ENCODE measurements around the gene VPS16. TPM values are rescaled to one million over a fixed set of nuclear protein-coding genes. Genes with fewer than 3 reads are reported as not detected.
"Not testable (repeated sequence)": the region's sequence is repeated elsewhere in the genome, so short reads cannot be mapped to it uniquely, and the experiment has no call there.

The VPS16 gene
- total RNA-seq, 1 donor from 2014 or later, result 35.8 TPM

- intact Hi-C loops (cut with DNase I), result no loop called here
- H3K27me3 ChIP-seq (ENCODE audit: low read depth), result peaks cover 79% of the 10 kb centered on the region
- TF ChIP-seq CTCF (IDR thresholded peaks at IDR 0.05), result no peak
- peaks cover 15% of the 10 kb centered on the region for H3K4me1 ChIP-seq
- no peak overlapping the region for H3K27ac ChIP-seq
- DNase-seq, result no peak
- H3K9me3 ChIP-seq, result no peaks in the 10 kb centered on the region
- peak; percentile 33 to 48 for ATAC-seq
- no peaks in the 10 kb centered on the region for H3K36me3 ChIP-seq
- H3K4me3 ChIP-seq, result no peak overlapping the region
These were observed 35.5 kb upstream of the VPS16 start for GRCh38 chr20:2804852-2805688.

- ATAC-seq (peak in 1 of 2 donors; percentile 36), DNase-seq (no peak)
- H3K9me3 ChIP-seq, result no peaks in the 10 kb centered on the region
- intact Hi-C loops (cut with DNase I), result no loop called here
- peaks cover 8% of the 10 kb centered on the region for H3K4me1 ChIP-seq
- H3K36me3 ChIP-seq, result no peaks in the 10 kb centered on the region
- no peak overlapping the region for H3K4me3 ChIP-seq
- no peak for TF ChIP-seq CTCF (IDR thresholded peaks at IDR 0.05)
- peaks cover 71% of the 10 kb centered on the region for H3K27me3 ChIP-seq (ENCODE audit: low read depth)
- no peak overlapping the region for H3K27ac ChIP-seq
These were observed 34.7 kb upstream of the VPS16 start for GRCh38 chr20:2805689-2806350.

GRCh38 chr20:2806351-2806701 lies 34.2 kb upstream of the VPS16 start:
- no peaks in the 10 kb centered on the region for H3K9me3 ChIP-seq
- no peak for TF ChIP-seq CTCF (IDR thresholded peaks at IDR 0.05)
- H3K27ac ChIP-seq, result no peak overlapping the region
- intact Hi-C loops (cut with DNase I), result no loop called here
- DNase-seq (no peak), ATAC-seq (no peak)
- no peak overlapping the region for H3K4me3 ChIP-seq
- H3K27me3 ChIP-seq (ENCODE audit: low read depth), result peaks cover 66% of the 10 kb centered on the region
- H3K4me1 ChIP-seq, result peaks cover 2% of the 10 kb centered on the region
- H3K36me3 ChIP-seq, result no peaks in the 10 kb centered on the region

GRCh38 chr20:2807019-2807418 lies 33.5 kb upstream of the VPS16 start:
- Histone ChIP-seq H3K27ac (no peak overlapping the region), H3K9me3 (no peaks in the 10 kb centered on the region), H3K27me3 (ENCODE audit: low read depth) (peaks cover 59% of the 10 kb centered on the region), H3K4me3 (no peak overlapping the region), H3K36me3 (no peaks in the 10 kb centered on the region), H3K4me1 (no peaks in the 10 kb centered on the region)
- DNase-seq (no peak), ATAC-seq (peak in 1 of 2 donors; percentile 17)
- TF ChIP-seq CTCF (IDR thresholded peaks at IDR 0.05), result no peak
- intact Hi-C loops (cut with DNase I), result no loop called here

DNA sequence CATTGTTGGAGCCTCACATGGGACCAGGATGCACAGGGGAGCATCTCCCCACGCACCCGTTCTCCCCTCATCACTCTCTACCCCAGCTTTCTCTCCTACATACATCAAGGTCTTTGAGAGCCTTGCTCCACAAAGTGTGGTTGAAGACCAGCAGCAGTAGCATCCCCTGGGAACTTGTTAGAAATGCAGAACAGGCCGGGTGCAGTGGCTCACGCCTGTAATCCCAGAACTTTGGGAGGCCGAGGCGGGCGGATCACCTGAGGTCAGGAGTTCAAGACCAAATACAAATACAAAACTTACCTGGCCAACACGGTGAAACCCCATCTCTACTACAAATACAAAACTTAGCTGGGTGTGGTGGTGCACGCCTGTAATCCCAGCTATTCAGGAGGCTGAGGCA lies 32.6 kb upstream of the VPS16 start:
- peaks cover 50% of the 10 kb centered on the region for H3K27me3 ChIP-seq (ENCODE audit: low read depth)
- DNase-seq; H3K4me3 ChIP-seq; ATAC-seq; H3K27ac ChIP-seq; H3K4me1 ChIP-seq; H3K36me3 ChIP-seq; H3K9me3 ChIP-seq; intact Hi-C loops (cut with DNase I): not testable (repeated sequence)

GRCh38 chr20:2809690-2810089 lies 30.9 kb upstream of the VPS16 start:
- H3K27me3 ChIP-seq (ENCODE audit: low read depth), result peaks cover 34% of the 10 kb centered on the region
- DNase-seq (no peak), ATAC-seq (no peak)
- no peak for TF ChIP-seq CTCF (IDR thresholded peaks at IDR 0.05)
- H3K36me3 ChIP-seq, result no peaks in the 10 kb centered on the region
- peaks cover 6% of the 10 kb centered on the region for H3K9me3 ChIP-seq
- intact Hi-C loops (cut with DNase I), result no loop called here
- H3K4me3 ChIP-seq, result no peak overlapping the region
- no peak overlapping the region for H3K27ac ChIP-seq
- no peaks in the 10 kb centered on the region for H3K4me1 ChIP-seq

Measured in lower lobe of right lung (tissue), 2 donors.